K562 (cell line): ENCODE results near the gene PHF12. TPM values are rescaled to one million over a fixed set of nuclear protein-coding genes. Genes with fewer than 3 reads are reported as not detected.
A peak's percentile ranks its signal among the peaks of the same experiment; 100 is the strongest.

Source experiments
- ATAC-seq: fragments of 200-7000 bp; cut with Tn5 transposase; 3 replicates; pipeline ENCODE4 v1.9.1; 2020; ENCODE audit warnings: moderate library complexity
- BruUV-seq: library from RNA; stranded (reverse); fragments of 400-500 nt; replicated peaks from 2 replicates; lab custom pipeline; 2021; lab: Mats Ljungman, UMichigan
- CTCF ChIA-PET: fragments of 300-600 bp; formaldehyde crosslinking; extraction: SDS; loops from one replicate; lab custom pipeline; 2021; ENCODE audit warnings: low intra/inter-chr PET ratio; lab: Yijun Ruan, JAX
- POLR2A ChIA-PET: fragments of 300-600, 350-650 bp; sonication (Branson Sonifier 250); formaldehyde crosslinking; extraction: SDS; loops from one replicate; lab custom pipeline; 2021; ENCODE audit warnings: antibody characterized with exemption, inconsistent platforms; lab: Yijun Ruan, JAX
- DNase-seq, 4 experiments: peaks; one replicate each; pipeline versions ENCODE4 v3.0.0 to v3.0.0-alpha.2; 2011 to 2018; ENCODE audit warnings: low spot score in 3 of 4, mixed read lengths in 3 of 4; ENCODE audit errors: extremely low read depth in 1 of 4
- FAIRE-seq: peaks from 2 replicates; lab custom pipeline; 2011; peaks lifted over from hg19 to GRCh38; lab: Jason Lieb, UNC
- H2AFZ ChIP-seq: 2 replicates; pipeline ENCODE4 v1.6.0; 2011; ENCODE audit warnings: low read depth, low read length, control low read depth, inconsistent platforms
- H3K27ac ChIP-seq: fragments of 200-600 bp; 3 replicates; pipeline ENCODE4 v1.8.0; 2011; ENCODE audit warnings: low read depth, mild to moderate bottlenecking, control low read depth, inconsistent platforms, low read length, moderate library complexity, mixed read lengths; ENCODE audit errors: extremely low read depth
- H3K27me3 ChIP-seq, 2 experiments: fragments of 300-600 bp in 1 of 2; 2 replicates in 1 of 2; 3 replicates in 1 of 2; pipeline versions ENCODE4 v1.6.0 to v1.8.0; 2011; ENCODE audit warnings: inconsistent platforms in 2 of 2, low read length in 2 of 2, mild to moderate bottlenecking in 1 of 2, mixed read lengths in 1 of 2, moderate library complexity in 1 of 2; ENCODE audit not compliant: control insufficient read depth in 2 of 2, insufficient read depth in 2 of 2
- H3K36me3 ChIP-seq: fragments of 300-600 bp; 3 replicates; pipeline ENCODE4 v1.8.0; 2011; ENCODE audit warnings: mild to moderate bottlenecking, low read length, inconsistent platforms; ENCODE audit not compliant: control insufficient read depth, insufficient read depth
- H3K4me1 ChIP-seq, 2 experiments: fragments of 200-600 bp in 1 of 2; replicated peaks in 1 of 2; 2 replicates in 1 of 2; 3 replicates in 1 of 2; pipeline versions ENCODE4 v1.5.1 to v1.8.0; 2011; ENCODE audit warnings: inconsistent platforms in 2 of 2, low read length in 2 of 2, mild to moderate bottlenecking in 1 of 2, mixed read lengths in 1 of 2, moderate library complexity in 1 of 2; ENCODE audit not compliant: control insufficient read depth in 2 of 2, insufficient read depth in 2 of 2
- H3K4me2 ChIP-seq: 2 replicates; pipeline ENCODE4 v1.6.1; 2011; ENCODE audit warnings: low read length, control low read depth, inconsistent platforms, mixed read lengths; ENCODE audit not compliant: insufficient read depth
- H3K4me3 ChIP-seq: fragments of 200-600 bp; sonication (generic), shearing (Covaris generic); 2 replicates; pipeline ENCODE4 v1.5.1; 2016; ENCODE audit warnings: control low read depth, inconsistent platforms
- H3K79me2 ChIP-seq: fragments of 200-600 bp; 3 replicates; pipeline ENCODE4 v1.8.0; 2011; ENCODE audit warnings: low read length, inconsistent platforms; ENCODE audit not compliant: control insufficient read depth, insufficient read depth
- H3K9ac ChIP-seq, 2 experiments: 2 replicates each; pipeline versions ENCODE4 v1.6.0 to v1.6.1; 2011; ENCODE audit warnings: low read depth in 2 of 2, low read length in 2 of 2, control low read depth in 1 of 2, inconsistent platforms in 1 of 2, mild to moderate bottlenecking in 1 of 2, mixed read lengths in 1 of 2; ENCODE audit not compliant: insufficient read depth in 1 of 2
- H3K9me1 ChIP-seq: one replicate; pipeline ENCODE4 v1.6.0; 2011; ENCODE audit warnings: inconsistent platforms, mild to moderate bottlenecking, low read length, moderate library complexity; ENCODE audit not compliant: control insufficient read depth, insufficient read depth
- H3K9me3 ChIP-seq: replicated peaks from 2 replicates; pipeline ENCODE4 v1.5.1; 2011; ENCODE audit warnings: low read depth, low read length, inconsistent platforms; ENCODE audit not compliant: control insufficient read depth, insufficient read depth
- H4K20me1 ChIP-seq: replicated peaks from 2 replicates; pipeline ENCODE4 v1.6.1; 2011; ENCODE audit warnings: low read length, inconsistent platforms, mixed read lengths; ENCODE audit not compliant: control insufficient read depth, insufficient read depth
- NCOA2 ChIP-seq, 2 experiments: fragments of 450-650 bp; IDR thresholded peaks; 2 replicates each; pipeline ENCODE4 v1.6.1; 2018; ENCODE audit warnings: mild to moderate bottlenecking in 2 of 2, moderate library complexity in 1 of 2; ENCODE audit not compliant: partially characterized antibody in 2 of 2
- RBM25 ChIP-seq: fragments of 200-400 bp; formaldehyde crosslinking; IDR thresholded peaks from 2 replicates; pipeline ENCODE4 v1.6.1; 2018; ENCODE audit warnings: low read length, low read depth, moderate library complexity; ENCODE audit not compliant: severe bottlenecking
- SMARCA5 ChIP-seq: fragments of 450-650 bp; IDR thresholded peaks from 2 replicates; pipeline ENCODE4 v1.6.1; 2016
- SP1 ChIP-seq: sonication (generic); formaldehyde crosslinking; IDR thresholded peaks from 2 replicates; pipeline ENCODE4 v1.8.1; 2022; ENCODE audit warnings: mild to moderate bottlenecking, missing genetic modification reagents
- ZNF121 ChIP-seq: sonication (generic); formaldehyde crosslinking; conservative IDR thresholded peaks from 2 replicates; pipeline ENCODE4 v1.8.0; 2022; ENCODE audit warnings: missing genetic modification reagents
- ZNF76 ChIP-seq: fragments of 250-450 bp; sonication (Bioruptor Pico); IDR thresholded peaks from 2 replicates; pipeline ENCODE4 v1.4.0; 2020; ENCODE audit warnings: mild to moderate bottlenecking, moderate library complexity, borderline replicate concordance
- WGBS: fragments of 100-300 bp; shearing (Covaris generic); methylation state at CpG from one replicate; pipeline ENCODE4 v1.1.6; 2016; ENCODE audit warnings: low coverage, mixed read lengths; ENCODE audit not compliant: insufficient coverage; ENCODE audit errors: missing lambda C conversion rate; 5-methylcytosine and 5-hydroxymethylcytosine counted together
- in situ Hi-C: fragments of 300-500 bp; cut with MboI; formaldehyde crosslinking; loops from 4 replicates; pipeline ENCODE4 v1.15.0; 2018; ENCODE audit warnings: inconsistent platforms, mixed read lengths
- intact Hi-C: fragments of 100-400 bp; cut with micrococcal nuclease; formaldehyde crosslinking; loops from 2 replicates; pipeline ENCODE4 v1.14.2; 2022
- polyA plus RNA-seq, 8 experiments: library from polyadenylated mRNA; depleted of rRNA in 4 of 8; stranded (reverse) in 5 of 8; unstranded in 3 of 8; fragments of >200 nt; fragmentation: Nextera tagmentation in 2 of 8; fragmentation: Illumina TruSeq in 1 of 8; extraction: Ambion mirVana in 2 of 8; extraction: Trizol in 1 of 8; gene quantifications; 2 replicates each; pipeline versions ENCODE4 v1.2.1 to v1.2.3, GENCODE V29; 2011 to 2014; ENCODE audit warnings: inconsistent platforms in 1 of 8, missing spikeins in 1 of 8
- total RNA-seq, 7 experiments: library from RNA; depleted of rRNA in 6 of 7; stranded (reverse); fragments of >200 nt in 6 of 7; fragmentation: Illumina TruSeq in 2 of 7; extraction: Trizol in 2 of 7; gene quantifications; 2 replicates each; pipeline versions ENCODE4 v1.2.1 to v1.2.3, GENCODE V29; 2011 to 2021; ENCODE audit warnings: low replicate concordance in 1 of 7
- TF ChIP-seq, protein P1 (sequence below): sonication (generic); IDR thresholded peaks from 2 replicates; pipeline ENCODE4 v1.6.1; 2016

The PHF12 gene
- total and polyA plus RNA-seq, 9 of the 15 experiments (the other 6 are each of a cell fraction or from before 2014, with no cell fraction given): 0.82 to 31.3 (median 13.5) TPM

DNA sequence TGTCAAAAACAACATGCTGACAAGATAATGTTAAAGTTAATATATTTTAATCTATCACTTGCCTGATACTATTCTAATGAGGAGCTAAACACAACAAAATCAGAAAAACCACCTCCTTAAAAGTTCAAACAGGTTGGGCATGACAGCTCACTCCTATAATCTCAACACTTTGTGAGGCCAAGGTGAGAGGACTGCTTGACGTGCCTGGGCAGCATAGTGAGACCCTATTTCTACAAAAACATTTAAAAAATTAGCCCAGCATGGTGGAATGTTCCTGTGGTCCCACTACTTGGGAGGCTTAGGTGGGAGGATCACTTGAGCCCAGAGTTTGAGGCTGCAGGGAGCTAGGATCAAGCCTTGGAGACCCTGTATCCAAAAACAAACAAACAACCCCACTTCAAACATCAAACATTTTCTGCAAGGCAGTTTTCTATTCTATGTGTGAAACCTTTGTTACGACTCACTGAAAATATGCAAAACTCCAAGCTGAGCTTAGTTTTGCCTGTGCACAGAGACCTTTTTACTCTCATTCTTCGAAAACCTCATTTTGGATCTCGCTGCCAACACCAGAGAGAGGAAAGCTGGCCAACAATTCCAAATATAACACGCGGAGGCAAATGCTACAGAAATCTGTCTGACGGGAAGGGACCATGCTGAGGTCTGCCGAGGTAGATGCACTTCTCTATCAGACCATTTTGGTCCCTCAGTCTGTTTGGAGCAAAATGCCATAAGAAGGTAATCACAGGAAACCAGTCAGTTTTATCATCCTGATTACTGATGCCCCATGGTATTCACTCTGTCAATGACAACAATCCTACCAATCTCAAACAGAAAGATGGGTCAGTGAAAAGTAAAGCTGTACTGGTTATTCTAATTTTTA, 6.2 kb downstream of the PHF12 start:
- no peak for FAIRE-seq
- H3K9ac ChIP-seq: no peak overlapping the region
- H3K9me3 ChIP-seq: no peaks in the 10 kb centered on the region
- 90% methylated on average over 8 of the region's 8 CpGs for WGBS
- no peak for ATAC-seq
- peaks cover 11 to 13% of the 10 kb centered on the region in 2 experiments; a peak in 4 of 5 replicates for H3K4me1 ChIP-seq
- ChIA-PET CTCF (no interaction called here), POLR2A (interaction anchor here (0.8 to 2.2 kb wide), 8 partner anchors 8 to 372 kb away, joined by 3 to 8 read pairs (median 4); partner anchors contain the start of gene ALDOC)
- no peak for TF ChIP-seq SMARCA5
- no peak for TF ChIP-seq SP1 (CRISPR knock-in tag)
- TF ChIP-seq NCOA2 (IDR thresholded peaks at IDR 0.05; ENCODE audit: partially characterized antibody in 2 of 2): no peak
- TF ChIP-seq, protein P1, sequence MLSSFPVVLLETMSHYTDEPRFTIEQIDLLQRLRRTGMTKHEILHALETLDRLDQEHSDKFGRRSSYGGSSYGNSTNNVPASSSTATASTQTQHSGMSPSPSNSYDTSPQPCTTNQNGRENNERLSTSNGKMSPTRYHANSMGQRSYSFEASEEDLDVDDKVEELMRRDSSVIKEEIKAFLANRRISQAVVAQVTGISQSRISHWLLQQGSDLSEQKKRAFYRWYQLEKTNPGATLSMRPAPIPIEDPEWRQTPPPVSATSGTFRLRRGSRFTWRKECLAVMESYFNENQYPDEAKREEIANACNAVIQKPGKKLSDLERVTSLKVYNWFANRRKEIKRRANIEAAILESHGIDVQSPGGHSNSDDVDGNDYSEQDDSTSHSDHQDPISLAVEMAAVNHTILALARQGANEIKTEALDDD: no peak
- TF ChIP-seq ZNF76 (CRISPR knock-in tag): no peak
- peak; percentile 72 for TF ChIP-seq ZNF121 (CRISPR knock-in tag)
- TF ChIP-seq RBM25: peak; percentile 26
- intact Hi-C loops (no loop called here), in situ Hi-C loops (no loop called here)
- no TSS peak for BruUV-seq
- no peak overlapping the region for H3K4me2 ChIP-seq
- no peak overlapping the region for H3K4me3 ChIP-seq
- H2AFZ ChIP-seq: no peak overlapping the region
- H3K9me1 ChIP-seq: no peaks in the 10 kb centered on the region
- H3K27me3 ChIP-seq: no peaks in the 10 kb centered on the region
- H3K36me3 ChIP-seq: peaks cover 72% of the 10 kb centered on the region
- H3K27ac ChIP-seq: no peak overlapping the region
- DNase-seq: no peak
- peaks cover 6% of the 10 kb centered on the region; the same call in 1 of the 2 replicates for H4K20me1 ChIP-seq
- peaks cover 95% of the 10 kb centered on the region for H3K79me2 ChIP-seq
